Stimulated activated CD4-positive, alpha-beta T cell treated with anti-CD3 and anti-CD28 coated beads, Interleukin-4, amount 100 ng/mL, for 24 hours (primary cell): Measurements from ENCODE around the gene ADAP2.
"Not testable (repeated sequence)": the region's sequence is repeated elsewhere in the genome, so short reads cannot be mapped to it uniquely, and the experiment has no call there.

Source experiments
- DNase-seq: peaks from one replicate; pipeline ENCODE4 v3.0.0-alpha.2; 2020

ADAP2 gene

GRCh38 chr17:30921544-30922196 lies at the start of gene ADAP2:
Gene ADAP2 (plus strand): TSS chr17:30921945. CDS start chr17:30922015, 70 bp downstream.
- no peak for DNase-seq

DNA sequence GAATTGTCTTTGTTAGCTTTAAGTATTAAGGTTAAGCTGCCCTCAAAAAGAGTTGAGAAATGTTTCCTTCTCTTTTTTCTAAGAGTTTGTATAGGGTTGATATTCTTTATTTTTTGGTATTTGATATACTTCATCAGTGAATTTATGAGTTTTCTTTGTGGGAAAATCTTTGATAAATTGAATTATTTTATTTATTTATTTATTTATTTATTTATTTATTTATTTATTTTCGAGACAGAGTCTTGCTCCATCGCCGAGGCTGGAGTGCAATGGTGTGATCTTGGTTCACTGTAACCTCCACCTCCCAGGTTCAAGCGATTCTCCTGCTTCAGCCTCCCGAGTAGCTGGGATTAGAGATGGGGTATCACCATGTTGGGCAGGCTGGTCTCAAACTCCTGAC lies 35.6 kb upstream of the ADAP2 start:
- no peak for DNase-seq

- no peak for DNase-seq
Observed at GRCh38 chr17:30894236-30894635, 27.5 kb upstream of the ADAP2 start.

DNA sequence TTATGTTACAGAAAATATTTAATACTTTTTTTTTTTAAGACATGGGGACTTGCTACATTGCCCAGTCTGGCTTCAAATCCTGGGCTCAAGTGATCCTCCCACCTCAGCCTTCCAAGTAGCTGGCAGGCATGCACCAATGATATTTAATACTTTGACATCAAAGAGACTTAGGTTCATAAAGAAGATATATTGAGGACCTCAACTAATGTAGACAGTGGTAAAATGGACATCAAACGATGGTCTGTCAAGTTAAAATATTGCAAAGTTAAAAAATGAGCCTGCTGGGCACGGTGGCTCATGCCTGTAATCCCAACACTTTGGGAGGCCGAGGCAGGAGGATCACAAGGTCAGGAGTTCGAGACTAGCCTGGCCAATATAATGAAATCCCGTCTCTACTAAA lies 24.4 kb upstream of the ADAP2 start:
- DNase-seq = no peak

- peak; percentile 5 for DNase-seq
Observed at GRCh38 chr17:30905742-30906100, 16.0 kb upstream of the ADAP2 start.

GRCh38 chr17:30906101-30906911 lies 15.4 kb upstream of the ADAP2 start, which contains the start of gene TEFM:
Gene TEFM (minus strand): TSS chr17:30906238. CDS start chr17:30906198, 40 bp downstream.
- peak; percentile 92 for DNase-seq

DNA sequence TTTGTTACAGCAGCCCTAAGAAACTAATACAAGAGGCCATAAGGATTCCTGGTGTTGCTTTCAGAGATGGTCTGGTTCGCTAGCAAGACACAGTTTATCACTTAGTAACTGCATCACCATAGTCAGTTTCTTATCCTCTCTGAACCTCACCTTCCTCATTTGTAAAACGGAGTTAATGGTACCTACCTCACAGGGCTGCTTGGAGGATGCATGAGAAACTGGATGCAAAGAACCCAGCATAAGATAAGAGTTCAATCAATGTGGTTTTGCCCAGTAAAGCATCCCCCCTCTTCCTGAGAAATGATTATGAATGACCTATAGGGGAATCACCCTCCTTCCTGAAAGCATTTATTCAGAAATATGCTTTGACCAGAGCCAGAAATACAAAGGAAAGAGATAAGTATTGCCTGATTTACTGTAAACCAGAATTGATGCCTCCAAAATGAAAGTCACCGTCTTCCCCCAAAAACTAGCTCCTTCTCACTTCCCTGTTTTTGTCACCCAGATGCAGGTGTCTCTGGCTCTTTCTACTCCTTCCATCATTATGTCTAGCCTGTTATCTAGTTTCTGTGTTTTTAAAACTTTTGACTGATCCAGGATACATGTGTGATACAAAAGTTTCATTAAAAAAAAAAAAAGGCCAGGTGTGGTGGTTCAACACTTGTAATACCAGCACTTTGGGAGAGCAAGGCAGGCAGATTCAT lies 12.9 kb upstream of the ADAP2 start:
- DNase-seq = no peak

GRCh38 chr17:30910151-30910550 lies 11.6 kb upstream of the ADAP2 start:
- DNase-seq = not testable (repeated sequence)

DNA sequence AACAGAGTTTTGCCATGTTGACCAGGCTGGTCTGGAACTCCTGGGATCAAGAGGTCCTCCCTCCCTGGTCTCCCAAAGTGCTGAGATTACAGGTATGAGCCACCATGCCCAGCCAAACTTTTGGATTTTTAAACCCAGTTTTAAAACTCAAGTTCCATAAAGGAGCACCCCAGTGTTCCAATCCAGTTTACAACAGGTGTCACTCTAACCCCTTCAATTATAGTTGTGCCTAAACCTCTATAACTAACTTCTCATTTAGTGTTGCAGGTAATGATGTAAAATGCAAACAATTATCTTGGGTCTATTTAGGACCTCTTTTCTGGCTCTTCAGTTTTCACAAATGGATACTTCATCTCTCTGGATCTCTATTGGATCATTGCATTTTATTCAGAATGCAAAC lies 7.8 kb upstream of the ADAP2 start:
- DNase-seq = no peak

- DNase-seq = no peak
Observed at GRCh38 chr17:30915833-30916611, 5.7 kb upstream of the ADAP2 start.

GRCh38 chr17:30917050-30917449 lies 4.7 kb upstream of the ADAP2 start:
- no peak for DNase-seq

- no peak for DNase-seq
Observed at GRCh38 chr17:30920282-30920681, 1.5 kb upstream of the ADAP2 start.

- no peak for DNase-seq
Observed at GRCh38 chr17:30920683-30921543, 832 bp upstream of the ADAP2 start.

- no peak for DNase-seq
Observed at GRCh38 chr17:30922235-30923030, 688 bp downstream of the ADAP2 start.

DNA sequence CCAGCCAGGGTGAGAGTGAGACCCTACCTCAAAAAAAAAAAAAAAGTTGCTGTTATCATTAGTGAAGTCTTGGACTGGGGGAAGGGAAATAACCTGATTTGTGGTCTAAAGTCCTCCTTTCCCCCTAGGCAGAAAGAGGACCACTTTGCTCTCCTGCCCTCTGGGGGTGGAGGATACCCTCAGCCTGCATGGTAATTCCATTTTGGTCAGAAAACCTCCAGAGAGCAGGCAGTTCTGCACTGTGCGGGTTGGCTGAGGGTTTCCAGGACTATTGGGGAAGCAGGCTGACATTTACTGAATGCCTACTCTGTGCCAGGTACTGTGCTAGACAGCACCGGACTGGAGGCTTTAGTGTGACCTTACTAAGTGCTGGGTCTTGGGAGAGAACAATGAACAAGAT lies 2.6 kb downstream of the ADAP2 start:
- DNase-seq = no peak

GRCh38 chr17:30926516-30926915 lies 4.8 kb downstream of the ADAP2 start:
- no peak for DNase-seq

- DNase-seq = no peak
Observed at GRCh38 chr17:30927756-30928155, 6.0 kb downstream of the ADAP2 start.

- no peak for DNase-seq
Observed at GRCh38 chr17:30928584-30928983, 6.8 kb downstream of the ADAP2 start.

DNA sequence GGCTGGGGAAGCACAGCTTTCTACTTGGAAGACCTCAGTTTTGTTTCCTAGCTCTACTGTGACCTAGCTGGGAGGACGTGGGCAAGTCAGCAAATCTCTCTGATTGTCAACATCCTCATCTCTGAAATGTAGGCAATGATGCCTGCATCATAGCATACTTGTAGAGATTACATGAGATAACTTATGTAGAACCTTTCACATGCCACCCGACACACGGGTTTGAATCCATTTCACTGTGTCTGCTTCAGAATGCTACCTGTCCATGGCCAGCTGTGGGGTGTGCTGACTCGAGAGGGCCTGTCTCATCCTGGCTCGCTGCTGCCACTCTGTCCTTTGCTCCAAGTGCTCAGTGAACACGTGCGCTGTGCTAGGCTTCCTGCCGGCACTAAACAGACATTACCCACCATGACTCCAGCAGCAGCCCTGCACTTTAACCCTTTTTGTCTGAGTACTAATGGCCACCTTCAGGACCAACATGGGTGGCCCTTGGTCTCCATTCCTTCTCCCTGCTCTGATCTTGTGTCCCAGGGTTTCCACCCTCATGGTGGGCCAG lies 7.4 kb downstream of the ADAP2 start:
- DNase-seq = no peak

- DNase-seq = not testable (repeated sequence)
Observed at GRCh38 chr17:30929861-30930260, 8.1 kb downstream of the ADAP2 start.

DNA sequence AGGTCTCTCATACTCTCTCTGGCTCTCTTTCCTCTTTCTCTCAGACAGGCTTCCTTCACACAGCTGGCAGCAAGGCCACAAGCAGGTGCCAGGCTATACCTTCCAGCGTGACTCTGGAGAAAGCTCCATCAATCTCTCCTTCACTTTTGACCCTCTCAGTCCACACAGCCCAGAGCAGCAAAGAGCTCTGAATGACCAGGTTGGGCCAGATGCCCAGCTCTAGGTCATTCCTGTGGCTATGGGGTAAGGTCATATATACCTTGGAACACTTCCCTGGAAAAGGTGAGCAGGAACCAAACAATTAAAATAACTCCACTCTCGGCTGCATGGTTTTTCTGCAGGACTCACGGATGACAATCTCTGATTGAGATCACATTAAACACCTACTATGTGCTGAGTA lies 8.8 kb downstream of the ADAP2 start:
- DNase-seq = no peak
